ACHN (cell line): Measurements from ENCODE around the gene SERPINB5.

ENCODE experiments used
- DNase-seq: peaks from one replicate; pipeline ENCODE4 v3.0.0-alpha.2; 2015
- in situ Hi-C: cut with HindIII; loops from 2 replicates; pipeline ENCODE4 v1.10.0; 2017; ENCODE audit warnings: low sequenced_read_pairs, low pct_ligation_motif_present, low pct_unique_long_range_greater_than_20kb

Gene SERPINB5

GRCh38 chr18:63514326-63514725 is 37.6 kb downstream of the SERPINB5 start:
- in situ Hi-C loops: no loop called here

GRCh38 chr18:63514888-63515678 is 38.3 kb downstream of the SERPINB5 start:
- no peak for DNase-seq
- in situ Hi-C loops: no loop called here

More at GRCh38 chr18:63514326-63514725, 37.6 kb downstream of the SERPINB5 start:
- no peak for DNase-seq

- no peak for DNase-seq
- in situ Hi-C loops: no loop called here
These were observed 39.0 kb downstream of the SERPINB5 start for GRCh38 chr18:63515801-63516200.

GRCh38 chr18:63518178-63519012 is 41.6 kb downstream of the SERPINB5 start:
- in situ Hi-C loops: no loop called here

GRCh38 chr18:63520053-63520685 is 43.4 kb downstream of the SERPINB5 start:
- DNase-seq: no peak
- in situ Hi-C loops: no loop called here

More at GRCh38 chr18:63518178-63519012, 41.6 kb downstream of the SERPINB5 start:
- peak; percentile 75 for DNase-seq

GRCh38 chr18:63523660-63524059 is 46.9 kb downstream of the SERPINB5 start:
- DNase-seq: no peak
- in situ Hi-C loops: no loop called here

GRCh38 chr18:63527251-63527650 is 50.5 kb downstream of the SERPINB5 start:
- DNase-seq: no peak
- in situ Hi-C loops: no loop called here

GRCh38 chr18:63528863-63529492 is 52.2 kb downstream of the SERPINB5 start:
- DNase-seq: no peak
- in situ Hi-C loops: no loop called here

GRCh38 chr18:63532471-63532870 is 55.7 kb downstream of the SERPINB5 start:
- no peak for DNase-seq
- in situ Hi-C loops: no loop called here

GRCh38 chr18:63534615-63535014 is 57.9 kb downstream of the SERPINB5 start:
- no peak for DNase-seq
- in situ Hi-C loops: no loop called here

- in situ Hi-C loops: no loop called here
- no peak for DNase-seq
These were observed 63.2 kb downstream of the SERPINB5 start for GRCh38 chr18:63539904-63540510.

GRCh38 chr18:63542069-63542468 is 65.3 kb downstream of the SERPINB5 start, which contains the start of gene SERPINB12:
Gene SERPINB12 (plus strand): TSS chr18:63542369. CDS start chr18:63556160, 13,791 bp downstream.
- in situ Hi-C loops: no loop called here
- no peak for DNase-seq

GRCh38 chr18:63544017-63544416 is 67.3 kb downstream of the SERPINB5 start:
- in situ Hi-C loops: no loop called here
- no peak for DNase-seq

GRCh38 chr18:63545000-63545399 is 68.2 kb downstream of the SERPINB5 start:
- no peak for DNase-seq
- in situ Hi-C loops: no loop called here

- DNase-seq: no peak
- in situ Hi-C loops: no loop called here
These were observed 73.3 kb downstream of the SERPINB5 start for GRCh38 chr18:63550068-63550467.

GRCh38 chr18:63551769-63552168 is 75.0 kb downstream of the SERPINB5 start:
- DNase-seq: no peak
- in situ Hi-C loops: no loop called here

- DNase-seq: no peak
- in situ Hi-C loops: no loop called here
These were observed 75.8 kb downstream of the SERPINB5 start for GRCh38 chr18:63552581-63552980.

- no peak for DNase-seq
- in situ Hi-C loops: no loop called here
These were observed 76.3 kb downstream of the SERPINB5 start for GRCh38 chr18:63553081-63553480.
